Glomerular visceral epithelial cell (primary cell): Measurements from ENCODE around the gene LY6G6D.

Source experiments
- DNase-seq: peaks from one replicate; pipeline ENCODE4 v3.0.0-alpha.2; 2016; ENCODE audit errors: extremely low spot score

LY6G6D gene

DNA sequence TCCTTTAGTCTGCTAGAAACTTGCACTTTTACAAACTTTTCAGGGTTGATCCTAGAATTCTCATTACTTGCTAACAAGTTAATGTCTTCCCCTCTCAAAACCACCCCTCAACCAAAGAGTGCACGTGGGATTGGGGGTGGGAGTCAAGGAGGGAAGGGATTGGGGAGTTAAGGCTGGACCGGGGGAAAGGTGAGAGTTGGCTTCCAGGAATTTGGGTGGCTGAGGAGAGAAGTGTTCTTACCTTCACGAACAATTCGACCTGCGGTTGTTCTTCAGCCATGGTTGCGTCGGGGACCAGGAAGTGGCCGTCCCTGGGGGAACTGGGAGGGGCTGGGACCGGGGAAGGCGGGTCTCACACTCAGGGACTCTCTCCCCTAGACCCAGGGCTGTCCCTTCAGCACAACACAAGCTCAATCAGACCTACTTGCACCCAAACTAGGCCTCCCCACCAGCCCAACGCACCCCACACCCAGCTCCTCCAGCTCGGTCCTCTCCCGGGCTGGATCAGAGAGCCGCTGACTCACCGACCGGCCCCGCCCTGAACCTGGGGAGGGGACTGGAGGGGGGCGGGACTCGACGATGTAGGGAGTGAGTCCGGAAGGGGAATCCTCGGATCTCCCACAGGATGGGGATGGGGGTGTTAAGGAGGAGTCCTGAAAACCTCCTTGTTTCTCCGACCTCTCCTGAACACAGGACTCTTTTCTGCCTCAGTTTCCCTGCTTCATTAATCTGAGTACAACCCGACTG, 21.0 kb downstream of the LY6G6D start, which contains the start of gene CLIC1:
Gene CLIC1 (minus strand): TSS at position 510 of the 747 bp plus-strand sequence. CDS start 230 bp downstream, at position 280.
- DNase-seq: peak; percentile 85

DNA sequence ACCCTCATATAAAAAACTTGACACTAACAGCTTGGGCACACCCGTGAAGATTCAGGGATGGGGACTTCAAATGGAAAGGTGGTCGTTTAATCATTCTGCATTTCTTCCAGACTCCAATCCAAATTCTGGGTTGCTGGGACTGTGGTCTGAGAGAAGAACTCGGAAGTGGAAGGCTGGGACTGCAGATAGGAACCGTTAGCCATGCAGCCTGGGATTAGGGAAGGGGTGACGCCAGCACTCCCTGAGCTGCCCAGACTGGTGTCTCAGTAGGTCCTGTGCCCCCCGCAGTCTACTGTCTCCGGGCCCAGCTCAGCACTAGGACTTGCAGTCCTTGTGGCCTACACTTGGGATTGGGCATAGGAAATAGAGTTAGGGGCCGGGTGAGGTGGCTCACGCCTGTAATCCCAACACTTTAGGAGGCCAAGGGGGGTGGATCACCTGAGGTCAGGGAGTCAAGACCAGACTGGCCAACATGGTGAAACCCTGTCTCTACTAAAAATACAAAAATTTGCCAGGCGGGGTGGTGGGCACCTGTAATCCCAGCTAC, 21.7 kb downstream of the LY6G6D start:
- DNase-seq: no peak

- no peak for DNase-seq
Observed at GRCh38 chr6:31737315-31737990, 22.3 kb downstream of the LY6G6D start.

- DNase-seq: peak; percentile 85
Observed at GRCh38 chr6:31737991-31738979, 23.1 kb downstream of the LY6G6D start.

- peak; percentile 100 for DNase-seq
Observed at GRCh38 chr6:31739639-31740396, 24.7 kb downstream of the LY6G6D start, which contains the start of gene MSH5. Gene MSH5, plus strand, starts transcription at chr6:31740005. Its CDS starts 462 bp downstream, at chr6:31740467.

DNA sequence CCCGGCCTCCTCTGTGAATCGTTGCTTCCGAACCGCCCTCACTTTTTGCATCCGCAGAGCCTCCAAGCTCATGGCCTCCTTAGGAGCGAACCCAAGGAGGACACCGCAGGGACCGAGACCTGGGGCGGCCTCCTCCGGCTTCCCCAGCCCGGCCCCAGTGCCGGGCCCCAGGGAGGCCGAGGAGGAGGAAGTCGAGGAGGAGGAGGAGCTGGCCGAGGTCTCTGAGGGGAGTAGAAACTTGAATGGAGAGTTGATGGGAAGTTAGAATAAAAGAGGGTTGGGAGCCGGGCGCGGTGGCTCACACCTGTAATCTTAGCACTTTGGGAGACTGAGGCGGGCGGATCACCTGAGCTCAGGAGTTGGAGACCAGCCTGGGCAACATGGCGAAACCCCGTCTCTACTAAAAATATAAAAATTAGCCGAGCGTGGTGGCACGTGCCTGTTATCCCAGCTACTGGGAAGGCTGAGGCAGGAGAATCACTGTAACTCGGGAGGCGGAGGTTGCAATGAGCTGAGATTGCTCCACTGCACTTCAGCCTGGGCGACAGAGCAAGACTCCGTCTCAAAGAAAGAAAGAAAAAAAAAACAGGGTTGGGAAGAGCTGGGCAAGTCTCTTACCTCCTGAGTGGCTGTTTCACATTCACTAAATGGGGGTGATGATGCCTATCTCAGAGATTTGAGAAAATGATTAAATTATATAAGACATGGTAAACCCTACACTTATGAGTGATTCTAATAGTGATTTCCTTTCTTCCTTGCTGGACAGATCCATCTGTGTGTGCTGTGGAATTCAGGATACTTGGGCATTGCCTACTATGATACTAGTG, 25.5 kb downstream of the LY6G6D start:
- no peak for DNase-seq

DNA sequence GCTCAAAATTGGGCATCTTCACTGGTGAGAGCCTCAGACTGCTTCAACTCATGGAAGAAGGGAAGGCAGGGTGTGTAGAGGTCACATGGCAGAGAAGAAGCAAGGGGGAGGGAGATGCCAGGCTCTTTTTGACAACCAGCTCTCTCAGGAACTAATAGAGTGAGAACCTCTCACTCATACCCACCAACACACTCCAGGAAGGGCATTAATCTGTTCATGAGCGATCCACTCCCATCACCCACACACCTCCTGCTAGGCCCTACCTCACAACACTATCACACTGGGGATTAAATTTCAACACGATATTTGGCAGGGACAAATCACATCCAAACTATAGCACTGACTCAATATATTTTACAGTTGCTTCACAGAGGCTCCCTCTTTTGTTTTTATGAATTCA, 26.7 kb downstream of the LY6G6D start:
- no peak for DNase-seq

DNA sequence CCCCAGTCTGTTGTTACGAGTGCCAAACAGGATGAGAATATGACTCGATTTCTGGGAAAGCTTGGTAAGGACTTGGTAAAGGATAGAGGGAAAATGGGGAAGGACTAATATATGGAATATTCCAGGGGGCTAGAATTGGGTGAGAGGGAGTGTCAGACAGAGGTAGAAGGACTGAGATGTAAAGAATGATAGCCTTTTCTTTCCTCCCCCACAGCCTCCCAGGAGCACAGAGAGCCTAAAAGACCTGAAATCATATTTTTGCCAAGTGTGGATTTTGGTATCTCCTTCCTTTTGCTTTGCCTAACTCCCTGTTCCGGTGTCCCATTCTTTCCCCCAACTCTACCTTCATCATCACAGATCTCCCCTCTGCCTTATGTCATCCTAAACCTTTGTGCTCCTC, 27.7 kb downstream of the LY6G6D start:
- DNase-seq: no peak

GRCh38 chr6:31744422-31744821, 29.3 kb downstream of the LY6G6D start:
- no peak for DNase-seq

GRCh38 chr6:31749301-31750036, 34.3 kb downstream of the LY6G6D start:
- no peak for DNase-seq

GRCh38 chr6:31750411-31751022, 35.4 kb downstream of the LY6G6D start:
- no peak for DNase-seq

DNA sequence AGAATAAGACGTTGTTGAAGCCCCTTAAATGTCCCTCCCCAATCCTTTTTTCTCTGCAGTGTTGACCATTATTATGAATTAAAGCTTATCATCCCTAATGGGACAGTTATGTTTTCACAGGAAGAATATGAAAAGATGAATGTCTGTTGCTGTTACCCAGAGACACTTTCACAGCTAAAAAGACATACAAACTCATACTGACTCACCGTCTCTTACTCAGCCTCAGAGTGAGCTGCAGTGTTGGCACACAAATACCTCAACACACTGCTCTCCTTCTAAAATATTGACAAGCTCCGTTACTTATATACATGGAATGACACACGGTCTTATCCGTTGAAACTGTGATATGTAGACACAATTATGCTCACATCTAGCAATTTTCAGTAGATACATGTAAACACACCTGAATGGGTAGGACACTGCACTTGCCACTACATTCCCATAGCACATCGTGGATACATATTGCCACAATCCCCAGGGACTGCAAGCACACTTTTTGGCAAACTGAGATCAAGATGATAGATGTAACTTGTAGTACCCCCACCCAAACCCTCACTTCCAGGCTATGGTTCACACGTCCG, 37.7 kb downstream of the LY6G6D start:
- peak; percentile 57 for DNase-seq

- no peak for DNase-seq
Observed at GRCh38 chr6:31758281-31758680, 43.1 kb downstream of the LY6G6D start.

GRCh38 chr6:31760790-31761189, 45.6 kb downstream of the LY6G6D start:
- DNase-seq: no peak

DNA sequence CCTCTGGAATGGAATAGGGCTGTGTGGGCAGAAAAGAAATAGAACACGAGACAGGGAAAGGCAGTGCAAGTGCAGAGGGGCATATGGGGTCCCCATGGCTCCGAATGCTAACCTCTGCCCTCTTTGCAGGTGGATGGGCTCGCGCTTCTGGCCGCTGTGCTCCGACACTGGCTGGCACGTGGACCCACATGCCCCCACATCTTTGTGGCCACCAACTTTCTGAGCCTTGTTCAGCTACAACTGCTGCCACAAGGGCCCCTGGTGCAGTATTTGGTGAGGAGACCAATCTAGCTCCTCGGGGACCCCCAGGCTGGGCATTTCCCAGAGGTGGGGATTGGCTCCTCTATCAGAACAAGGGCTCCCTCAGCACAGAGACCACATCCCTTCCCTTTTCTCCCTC, 46.2 kb downstream of the LY6G6D start:
- no peak for DNase-seq

- no peak for DNase-seq
Observed at GRCh38 chr6:31762356-31762755, 47.2 kb downstream of the LY6G6D start, which contains the start of gene SAPCD1. Gene SAPCD1, plus strand, starts transcription at chr6:31762656. Its CDS starts 399 bp downstream, at chr6:31763055.

DNA sequence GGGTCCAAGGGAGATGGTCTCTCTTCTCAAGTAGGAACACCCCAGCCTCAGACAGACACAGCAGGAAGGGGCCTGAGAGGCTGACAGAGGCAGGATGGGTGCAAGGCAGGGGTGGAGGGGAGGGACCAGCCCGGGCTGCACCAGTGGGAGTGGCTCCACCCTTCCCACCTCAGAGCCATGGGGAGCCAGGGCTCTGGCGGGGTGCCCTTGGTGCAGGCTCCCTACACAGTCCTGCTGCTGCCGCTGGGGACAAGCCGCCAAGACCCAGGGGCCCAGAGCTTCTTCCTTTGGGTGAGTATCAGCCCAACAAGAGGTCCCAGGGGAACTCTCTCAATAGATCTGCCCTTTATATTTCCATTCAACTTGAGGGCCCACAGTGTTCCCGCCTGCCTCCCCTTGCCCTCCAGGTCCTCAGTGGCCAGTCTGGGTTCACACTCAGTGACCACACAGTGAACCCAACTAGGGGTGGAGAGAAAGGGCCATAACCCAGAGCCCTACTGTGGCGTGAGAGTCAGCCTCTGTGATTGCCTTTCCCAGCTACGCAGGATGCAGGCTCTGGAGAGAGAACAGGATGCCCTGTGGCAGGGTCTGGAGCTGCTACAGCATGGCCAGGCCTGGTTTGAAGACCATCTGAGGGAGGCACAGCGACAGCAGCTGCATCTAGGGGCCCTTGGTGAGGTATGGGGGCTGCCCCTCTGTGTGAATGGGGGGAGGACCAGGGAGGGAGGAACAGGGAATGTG, 47.9 kb downstream of the LY6G6D start:
- DNase-seq: no peak

DNA sequence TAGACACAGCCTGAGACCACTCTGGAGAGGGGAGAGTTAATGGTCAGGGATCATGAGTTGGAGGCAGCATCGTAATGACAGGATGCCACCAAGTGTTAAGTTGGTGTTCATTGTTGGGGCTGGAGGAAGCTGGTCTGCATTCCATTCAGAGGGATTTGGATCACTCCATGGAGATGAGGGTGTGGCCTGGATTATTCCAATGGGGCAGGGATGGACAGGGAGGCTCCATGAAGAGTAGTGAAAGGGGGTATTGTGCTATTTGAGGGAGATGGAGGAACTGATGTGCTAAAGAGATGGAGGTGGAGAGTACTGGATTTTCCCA, 48.4 kb downstream of the LY6G6D start:
- DNase-seq: peak; percentile 35
